H1 (cell line): ENCODE measurements around the gene GFM1. TPM values are rescaled to one million over a fixed set of nuclear protein-coding genes. Genes with fewer than 3 reads are reported as not detected.

Source experiments
- CTCF ChIA-PET: fragments of 300-600 bp; sonication (Branson Sonifier 250); formaldehyde crosslinking; loops from one replicate; lab custom pipeline; 2021; ENCODE audit not compliant: partially characterized antibody; lab: Charles Lee
- POLR2A ChIA-PET: fragments of 300-600 bp; sonication (Branson Sonifier 250); formaldehyde crosslinking; loops from one replicate; lab custom pipeline; 2021; ENCODE audit warnings: inconsistent platforms; ENCODE audit not compliant: partially characterized antibody; lab: Charles Lee
- DNase-seq, 2 experiments: peaks; one replicate each; pipeline versions ENCODE4 v3.0.0 to v3.0.0-alpha.2; 2010 to 2022; ENCODE audit warnings: low spot score in 2 of 2, low read depth in 1 of 2, mixed read lengths in 1 of 2
- FAIRE-seq: peaks from 2 replicates; lab custom pipeline; 2011; peaks lifted over from hg19 to GRCh38; lab: Jason Lieb, UNC
- H2AFZ ChIP-seq: 2 replicates; pipeline ENCODE4 v1.8.1; 2012; ENCODE audit warnings: low read length, inconsistent platforms
- H2AK5ac ChIP-seq: 2 replicates; pipeline ENCODE4 v1.6.1; 2013; ENCODE audit warnings: low read depth, low read length
- H2BK120ac ChIP-seq: replicated peaks from 2 replicates; pipeline ENCODE3; 2013; ENCODE audit warnings: low read depth, low read length, inconsistent platforms
- H2BK12ac ChIP-seq: 2 replicates; pipeline ENCODE4 v1.6.1; 2013; ENCODE audit warnings: low read depth, low read length
- H2BK15ac ChIP-seq: 2 replicates; pipeline ENCODE4 v1.6.1; 2013; ENCODE audit warnings: low read length
- H2BK20ac ChIP-seq: 2 replicates; pipeline ENCODE4 v1.6.1; 2013; ENCODE audit warnings: low read length
- H2BK5ac ChIP-seq: 2 replicates; pipeline ENCODE4 v1.6.1; 2013; ENCODE audit warnings: low read depth, low read length
- H3K14ac ChIP-seq: 2 replicates; pipeline ENCODE4 v1.6.1; 2013; ENCODE audit warnings: inconsistent platforms; ENCODE audit not compliant: insufficient read length
- H3K18ac ChIP-seq: 2 replicates; pipeline ENCODE4 v1.6.1; 2013; ENCODE audit warnings: low read length; ENCODE audit errors: extremely low read depth
- H3K23ac ChIP-seq: 2 replicates; pipeline ENCODE4 v1.6.1; 2013; ENCODE audit warnings: inconsistent platforms; ENCODE audit not compliant: insufficient read length
- H3K23me2 ChIP-seq: 2 replicates; pipeline ENCODE4 v1.6.1; 2013; ENCODE audit warnings: low read depth, low read length
- H3K27ac ChIP-seq: 2 replicates; pipeline ENCODE4 v1.6.1; 2011; ENCODE audit warnings: low read depth, low read length, inconsistent platforms
- H3K27me3 ChIP-seq, 4 experiments: replicated peaks in 1 of 4; 1 replicate in 1 of 4; 2 replicates in 3 of 4; pipeline versions ENCODE4 v1.6.1 to v1.8.1; 2011 to 2013; ENCODE audit warnings: low read length in 3 of 4, mild to moderate bottlenecking in 3 of 4, inconsistent platforms in 2 of 4, mixed read lengths in 2 of 4, moderate library complexity in 1 of 4; ENCODE audit not compliant: control insufficient read depth in 3 of 4, insufficient read depth in 3 of 4; ENCODE audit errors: extremely low read depth in 1 of 4
- H3K36me3 ChIP-seq, 4 experiments: 2 replicates each; pipeline versions ENCODE4 v1.6.1 to v1.8.1; 2011 to 2013; ENCODE audit warnings: mild to moderate bottlenecking in 4 of 4, low read length in 3 of 4, moderate library complexity in 2 of 4, control low read depth in 1 of 4, inconsistent platforms in 1 of 4; ENCODE audit not compliant: insufficient read depth in 4 of 4, control insufficient read depth in 2 of 4
- H3K4ac ChIP-seq: replicated peaks from 2 replicates; pipeline ENCODE3; 2013; ENCODE audit warnings: low read length, low read depth, mixed read lengths, inconsistent platforms; ENCODE audit not compliant: insufficient read length
- H3K4me1 ChIP-seq, 4 experiments: replicated peaks in 1 of 4; 1 replicate in 1 of 4; 2 replicates in 3 of 4; pipeline versions ENCODE4 v1.6.1 to v1.8.1; 2011 to 2013; ENCODE audit warnings: low read length in 3 of 4, inconsistent platforms in 2 of 4, mixed read lengths in 1 of 4; ENCODE audit not compliant: insufficient read depth in 4 of 4, control insufficient read depth in 3 of 4
- H3K4me2 ChIP-seq, 2 experiments: 2 replicates each; pipeline versions ENCODE4 v1.6.1 to v1.8.1; 2011 to 2013; ENCODE audit warnings: low read depth in 2 of 2, low read length in 2 of 2, control low read depth in 1 of 2, inconsistent platforms in 1 of 2, mild to moderate bottlenecking in 1 of 2; ENCODE audit not compliant: insufficient read depth in 1 of 2
- H3K4me3 ChIP-seq, 4 experiments: fragments of 200-600, 300-600 bp in 1 of 4; sonication (generic), shearing (Covaris generic), sonication (Bioruptor Twin) in 1 of 4; 2 replicates each; pipeline versions ENCODE4 v1.5.1 to v1.8.1; 2011 to 2016; ENCODE audit warnings: low read length in 4 of 4, low read depth in 3 of 4, control low read depth in 2 of 4, inconsistent platforms in 2 of 4, mild to moderate bottlenecking in 2 of 4, mixed read lengths in 1 of 4, moderate library complexity in 1 of 4; ENCODE audit not compliant: insufficient read depth in 2 of 4; ENCODE audit errors: extremely low read depth in 1 of 4
- H3K56ac ChIP-seq: replicated peaks from 2 replicates; pipeline ENCODE3; 2013; ENCODE audit warnings: low read depth, mild to moderate bottlenecking, mixed read lengths, low read length, inconsistent platforms; ENCODE audit not compliant: insufficient read length
- H3K79me1 ChIP-seq: 2 replicates; pipeline ENCODE4 v1.6.1; 2013; ENCODE audit warnings: low read depth, low read length, control low read depth
- H3K79me2 ChIP-seq, 2 experiments: 2 replicates each; pipeline versions ENCODE4 v1.6.1 to v1.8.1; 2012 to 2013; ENCODE audit warnings: low read length in 2 of 2, mild to moderate bottlenecking in 2 of 2, inconsistent platforms in 1 of 2; ENCODE audit not compliant: insufficient read depth in 2 of 2, control insufficient read depth in 1 of 2
- H3K9ac ChIP-seq, 4 experiments: replicated peaks in 1 of 4; 1 replicate in 1 of 4; 2 replicates in 3 of 4; pipeline versions ENCODE4 v1.6.1 to v1.8.1; 2011 to 2013; ENCODE audit warnings: low read depth in 3 of 4, low read length in 3 of 4, control low read depth in 2 of 4, mild to moderate bottlenecking in 2 of 4, moderate library complexity in 2 of 4, inconsistent platforms in 1 of 4; ENCODE audit errors: extremely low read depth in 1 of 4
- H3K9me3 ChIP-seq, 2 experiments: 2 replicates each; pipeline versions ENCODE4 v1.6.1 to v1.8.1; 2012 to 2013; ENCODE audit warnings: mild to moderate bottlenecking in 2 of 2, moderate library complexity in 2 of 2, control low read depth in 1 of 2, inconsistent platforms in 1 of 2, low read depth in 1 of 2, low read length in 1 of 2, mixed read lengths in 1 of 2; ENCODE audit not compliant: insufficient read depth in 2 of 2
- H4K20me1 ChIP-seq, 2 experiments: replicated peaks in 1 of 2; 2 replicates each; pipeline versions ENCODE3 to v1.8.1; 2011 to 2013; ENCODE audit warnings: inconsistent platforms in 2 of 2, low read length in 2 of 2, mild to moderate bottlenecking in 1 of 2; ENCODE audit not compliant: insufficient read depth in 2 of 2, control insufficient read depth in 1 of 2
- H4K5ac ChIP-seq: 2 replicates; pipeline ENCODE4 v1.6.1; 2013; ENCODE audit warnings: low read length, low read depth, mixed read lengths, inconsistent platforms; ENCODE audit not compliant: insufficient read length
- H4K8ac ChIP-seq: 2 replicates; pipeline ENCODE4 v1.8.0; 2013; ENCODE audit warnings: mild to moderate bottlenecking, moderate library complexity, low read length, inconsistent platforms; ENCODE audit not compliant: insufficient read depth; ENCODE audit errors: extremely low read depth
- H4K91ac ChIP-seq: replicated peaks from 2 replicates; pipeline ENCODE3; 2013; ENCODE audit warnings: low read length, mixed read lengths, inconsistent platforms; ENCODE audit not compliant: insufficient read length
- BRCA1 ChIP-seq: IDR thresholded peaks from 2 replicates; pipeline ENCODE4 v1.6.1; 2012; ENCODE audit warnings: low read depth, low read length, improper control_type of control experiment
- EZH2 ChIP-seq: fragments of 200-600 bp; sonication (generic); IDR thresholded peaks from 2 replicates; pipeline ENCODE4 v1.7.1; 2012; ENCODE audit warnings: low read depth, mild to moderate bottlenecking, moderate library complexity, low read length, inconsistent platforms; ENCODE audit not compliant: severe bottlenecking
- HDAC2 ChIP-seq, 2 experiments: fragments of 300-600 bp in 1 of 2; sonication (generic) in 1 of 2; IDR thresholded peaks; 2 replicates each; pipeline ENCODE4 v1.6.1; 2011 to 2012; ENCODE audit warnings: low read depth in 2 of 2, low read length in 2 of 2, mild to moderate bottlenecking in 2 of 2, moderate library complexity in 2 of 2, borderline replicate concordance in 1 of 2, inconsistent platforms in 1 of 2
- NANOG ChIP-seq: IDR thresholded peaks from 2 replicates; pipeline ENCODE4 v1.6.1; 2011; ENCODE audit warnings: low read length, low read depth, mild to moderate bottlenecking, inconsistent platforms; ENCODE audit not compliant: insufficient read depth, poor library complexity, severe bottlenecking
- PHF8 ChIP-seq: fragments of 200-600 bp; sonication (generic); conservative IDR thresholded peaks from 2 replicates; pipeline ENCODE4 v1.7.1; 2012; ENCODE audit warnings: low read depth, mild to moderate bottlenecking, inconsistent platforms, low read length, moderate library complexity
- POLR2A ChIP-seq, 2 experiments: IDR thresholded peaks; 1 replicate in 1 of 2; 2 replicates in 1 of 2; pipeline ENCODE4 v1.6.1; 2011; ENCODE audit warnings: low read depth in 2 of 2, low read length in 2 of 2, mild to moderate bottlenecking in 2 of 2; ENCODE audit errors: control extremely low read depth in 1 of 2
- SIN3A ChIP-seq, 2 experiments: IDR thresholded peaks in 1 of 2; conservative IDR thresholded peaks in 1 of 2; 2 replicates each; pipeline ENCODE4 v1.6.1; 2011 to 2012; ENCODE audit warnings: low read length in 2 of 2, improper control_type of control experiment in 1 of 2, low read depth in 1 of 2, mild to moderate bottlenecking in 1 of 2
- SIX5 ChIP-seq: IDR thresholded peaks from 2 replicates; pipeline ENCODE4 v1.6.1; 2011; ENCODE audit warnings: mild to moderate bottlenecking, low read depth, low read length
- SP1 ChIP-seq: IDR thresholded peaks from 2 replicates; pipeline ENCODE4 v1.6.1; 2011; ENCODE audit warnings: low read depth, low read length
- TEAD4 ChIP-seq: IDR thresholded peaks from 2 replicates; pipeline ENCODE4 v1.6.1; 2012; ENCODE audit warnings: low read depth, low read length, inconsistent platforms, mixed read lengths
- ZNF274 ChIP-seq: IDR thresholded peaks from 2 replicates; pipeline ENCODE4 v1.7.0; 2012; ENCODE audit warnings: low read length, borderline replicate concordance; ENCODE audit errors: extremely low read depth
- WGBS, 2 experiments: shearing (Covaris generic) in 1 of 2; methylation state at CpG; one replicate each; pipeline versions ENCODE4 v1.1.6 to v1.1.7; 2013 to 2015; ENCODE audit warnings: low lambda C conversion rate in 2 of 2, mixed read lengths in 2 of 2, inconsistent platforms in 1 of 2, low coverage in 1 of 2, missing lambda C conversion rate in 1 of 2; ENCODE audit not compliant: insufficient replicate concordance in 2 of 2, insufficient coverage in 1 of 2, insufficient read length in 1 of 2; ENCODE audit errors: extremely low coverage in 1 of 2, missing lambda C conversion rate in 1 of 2; 5-methylcytosine and 5-hydroxymethylcytosine counted together
- polyA plus RNA-seq, 7 experiments: library from polyadenylated mRNA; depleted of rRNA in 3 of 7; stranded (reverse) in 5 of 7; unstranded in 2 of 7; fragments of >200 nt in 5 of 7; fragments of 200-250 nt in 2 of 7; gene quantifications; 1 replicate in 5 of 7; 2 replicates in 1 of 7; 4 replicates in 1 of 7; pipeline versions ENCODE4 v1.2.1 to v1.2.3, GENCODE V29; 2011 to 2013; ENCODE audit warnings: missing spikeins in 2 of 7, mixed read lengths in 2 of 7
- total RNA-seq: library from RNA; stranded (reverse); fragmentation: NEBNext Ultra II Directional; extraction: Animal tissue kit (Norgen Biotek cat#: 25700); gene quantifications from 2 replicates; pipeline ENCODE4 v1.2.1, GENCODE V29; 2021

The GFM1 gene
- total and polyA plus RNA-seq, 2 of the 8 experiments (the other 6 are each of a cell fraction or from before 2014, with no cell fraction given): 10.9 to 45.3 TPM

DNA sequence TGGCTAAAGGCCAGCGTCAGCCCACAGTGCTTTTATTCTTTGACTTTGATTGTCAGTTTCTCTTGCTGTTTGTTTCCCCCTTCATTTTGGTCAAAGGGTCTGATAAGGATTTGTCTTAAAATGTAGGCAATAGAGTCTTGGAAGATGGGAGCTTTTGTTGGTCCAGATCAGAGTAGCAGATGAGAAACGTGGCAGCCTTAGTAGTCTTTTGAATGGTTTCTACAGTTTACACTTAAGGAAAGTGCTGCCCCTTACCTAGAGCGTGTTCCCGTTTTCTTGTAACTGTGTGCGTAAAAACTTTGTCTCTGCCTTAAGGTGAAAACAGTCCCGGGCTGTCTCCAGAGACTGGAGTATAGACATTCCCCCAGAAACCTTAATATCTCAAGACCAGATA is 27.5 kb downstream of the GFM1 start:
- Histone ChIP-seq H3K9me3 (no peaks in the 10 kb centered on the region), H3K36me3 (peaks cover 0 to 19% (median 5%) of the 10 kb centered on the region in 4 experiments; a peak in 4 of 8 replicates), H3K23ac (no peak overlapping the region), H4K5ac (no peak overlapping the region), H3K79me1 (no peaks in the 10 kb centered on the region), H3K4me2 (peak overlapping the region; percentile 66 to 78), H2BK15ac (no peak overlapping the region), H3K79me2 (no peaks in the 10 kb centered on the region), H2AFZ (peak overlapping the region; percentile 84; the same call in 1 of the 2 replicates), H4K8ac (no peak overlapping the region), H2BK120ac (no peak overlapping the region), H3K9ac (peak overlapping the region in 3 of 4 experiments; percentile 33 to 65 (median 46); a peak in 4 of 7 replicates), H3K18ac (no peak overlapping the region), H2BK5ac (peak overlapping the region; percentile 35; the same call in 1 of the 2 replicates), H3K4me3 (peak overlapping the region; percentile 46 to 82 (median 80)), H3K4me1 (peaks cover 0 to 7% (median 0%) of the 10 kb centered on the region in 4 experiments; a peak in 1 of 7 replicates), H2BK12ac (no peak overlapping the region), H3K56ac (peak overlapping the region; percentile 14), H4K91ac (no peak overlapping the region), H3K14ac (no peak overlapping the region), H3K4ac (no peak overlapping the region), H2AK5ac (no peak overlapping the region), H3K23me2 (peaks cover 7% of the 10 kb centered on the region), H2BK20ac (no peak overlapping the region), H3K27ac (0 out of 2 replicates have a peak overlapping the region, but pooled peaks have one; percentile 64), H4K20me1 (no peaks in the 10 kb centered on the region), H3K27me3 (no peaks in the 10 kb centered on the region)
- ChIA-PET POLR2A (interaction anchor here (1.1 kb wide), 1 partner anchor 28 kb away, joined by 3 read pairs; the partner anchor contains the start of gene GFM1), CTCF (interaction anchor here (0.6 to 2.0 kb wide), 13 partner anchors 12 to 588 kb away, joined by 3 to 16 read pairs (median 3); partner anchors contain the start of genes GFM1 and MFSD1)
- FAIRE-seq (no peak), DNase-seq (no peak)
- 32% methylated on average over 6 of the region's 6 CpGs; no CpG with 5 or more reads in 1 of the 2 experiments for WGBS, 2 experiments
- TF ChIP-seq HDAC2 (IDR thresholded peaks at IDR 0.05; ENCODE audit: borderline replicate concordance in 1 of 2, low read depth in 2 of 2, low read length in 2 of 2): no peak
- no peak for TF ChIP-seq PHF8
- TF ChIP-seq SP1: no peak
- no peak for TF ChIP-seq ZNF274
- TF ChIP-seq EZH2: no peak
- TF ChIP-seq SIN3A (conservative IDR thresholded peaks at IDR 0.05 in 1 of 2, IDR thresholded peaks at IDR 0.05 in 1 of 2; ENCODE audit: low read depth in 1 of 2, low read length in 2 of 2): no peak
- TF ChIP-seq TEAD4: no peak
- no peak for TF ChIP-seq POLR2A (IDR thresholded peaks at IDR 0.05; ENCODE audit: control extremely low read depth in 1 of 2, low read depth in 2 of 2, low read length in 2 of 2)
- no peak for TF ChIP-seq SIX5
- no peak for TF ChIP-seq NANOG
- no peak for TF ChIP-seq BRCA1
